ENCODE data around the gene DRD2. TPM values are rescaled to one million over a fixed set of nuclear protein-coding genes. Genes with fewer than 3 reads are reported as not detected.

Gene DRD2
- total RNA-seq, 2 experiments from 2014 or later: not detected

DNA sequence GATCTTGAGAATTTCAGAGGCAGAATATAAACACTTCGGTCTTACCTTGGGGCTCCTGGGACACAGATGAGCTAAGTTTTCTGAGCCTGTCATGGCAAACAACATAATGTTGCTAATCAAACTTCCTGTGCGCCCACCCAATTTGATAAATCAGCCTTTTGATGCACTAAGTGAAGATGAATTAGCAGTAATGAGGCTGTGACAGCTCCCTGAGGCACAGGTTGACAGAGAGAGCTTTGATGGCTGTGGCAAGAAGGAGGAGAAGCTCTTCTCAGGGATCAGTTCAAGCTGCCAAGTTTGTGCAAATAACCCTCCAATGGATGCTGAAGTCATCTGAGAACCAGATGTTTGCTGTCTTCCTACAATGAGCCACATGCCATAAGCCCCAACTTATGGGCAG is 34.4 kb downstream of the DRD2 start:
- no peak overlapping the region for H3K27ac Mint-ChIP-seq
- ChIA-PET CTCF (no interaction called here), POLR2A (no interaction called here)
- H3K4me3 Mint-ChIP-seq: no peak overlapping the region
- H3K4me1 Mint-ChIP-seq (ENCODE audit: low read depth): no peaks in the 10 kb centered on the region
- H3K36me3 Mint-ChIP-seq (ENCODE audit: low read depth): no peaks in the 10 kb centered on the region
- TF ChIP-seq CTCF (IDR thresholded peaks at IDR 0.05): no peak
- no peaks in the 10 kb centered on the region for H3K9me3 Mint-ChIP-seq
- intact Hi-C loops (cut with micrococcal nuclease): no loop called here
- ATAC-seq (no peak), DNase-seq (no peak)
- peaks cover 8% of the 10 kb centered on the region for H3K27me3 Mint-ChIP-seq

- ATAC-seq (no peak), DNase-seq (no peak)
- ChIA-PET POLR2A (no interaction called here), CTCF (no interaction called here)
- Mint-ChIP-seq H3K27me3 (no peaks in the 10 kb centered on the region), H3K36me3 (ENCODE audit: low read depth) (no peaks in the 10 kb centered on the region), H3K27ac (no peak overlapping the region), H3K9me3 (no peaks in the 10 kb centered on the region), H3K4me3 (no peak overlapping the region), H3K4me1 (ENCODE audit: low read depth) (no peaks in the 10 kb centered on the region)
- intact Hi-C loops (cut with micrococcal nuclease): no loop called here
- no peak for TF ChIP-seq CTCF (IDR thresholded peaks at IDR 0.05)
These were observed 38.4 kb downstream of the DRD2 start for GRCh38 chr11:113436672-113437252.

DNA sequence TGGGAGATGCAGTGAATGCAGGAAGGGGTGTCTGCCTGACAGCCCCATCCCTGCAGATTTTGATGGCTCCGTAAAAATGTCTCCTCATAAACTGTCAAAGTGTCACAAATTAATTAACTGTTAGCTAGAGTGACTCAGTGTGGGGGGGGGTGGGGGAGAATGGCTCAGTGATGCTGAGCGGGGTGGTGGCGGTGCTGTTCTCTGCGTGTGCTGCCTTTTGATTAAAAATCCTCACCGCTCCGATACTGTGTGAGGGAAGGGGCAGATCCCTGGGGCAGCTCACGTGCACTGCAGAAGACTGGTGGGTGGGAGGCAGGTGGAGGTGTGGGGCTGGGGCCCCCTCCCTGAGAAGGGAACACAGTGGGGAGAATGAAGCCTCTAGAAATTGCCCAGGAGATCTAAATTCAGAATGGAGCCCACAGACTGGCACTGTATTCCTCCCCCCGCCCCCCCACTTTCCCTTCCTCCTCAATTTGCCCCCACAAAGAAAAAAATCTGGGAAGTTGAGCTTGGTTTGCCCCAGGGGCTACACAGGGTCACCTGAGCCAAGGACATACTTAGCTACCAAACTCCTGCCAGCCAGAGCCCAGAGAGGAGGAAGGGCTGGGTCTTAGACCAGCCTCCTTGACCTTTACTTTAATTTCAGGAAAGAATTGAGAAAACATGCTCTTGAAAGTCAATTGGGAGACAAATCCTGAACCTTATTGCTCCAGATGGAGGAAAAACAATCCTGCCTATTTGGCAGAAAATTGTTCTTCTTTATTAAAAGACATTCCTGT is 39.8 kb downstream of the DRD2 start:
- intact Hi-C loops (cut with micrococcal nuclease): no loop called here
- H3K36me3 Mint-ChIP-seq (ENCODE audit: low read depth): no peaks in the 10 kb centered on the region
- H3K27ac Mint-ChIP-seq: no peak overlapping the region
- POLR2A ChIA-PET: no interaction called here
- no peaks in the 10 kb centered on the region for H3K27me3 Mint-ChIP-seq
- no peaks in the 10 kb centered on the region for H3K4me1 Mint-ChIP-seq (ENCODE audit: low read depth)
- no peak for ATAC-seq
- no peak for DNase-seq
- no peak overlapping the region for H3K4me3 Mint-ChIP-seq
- CTCF ChIA-PET: no interaction called here
- TF ChIP-seq CTCF (IDR thresholded peaks at IDR 0.05): no peak
- H3K9me3 Mint-ChIP-seq: no peaks in the 10 kb centered on the region

DNA sequence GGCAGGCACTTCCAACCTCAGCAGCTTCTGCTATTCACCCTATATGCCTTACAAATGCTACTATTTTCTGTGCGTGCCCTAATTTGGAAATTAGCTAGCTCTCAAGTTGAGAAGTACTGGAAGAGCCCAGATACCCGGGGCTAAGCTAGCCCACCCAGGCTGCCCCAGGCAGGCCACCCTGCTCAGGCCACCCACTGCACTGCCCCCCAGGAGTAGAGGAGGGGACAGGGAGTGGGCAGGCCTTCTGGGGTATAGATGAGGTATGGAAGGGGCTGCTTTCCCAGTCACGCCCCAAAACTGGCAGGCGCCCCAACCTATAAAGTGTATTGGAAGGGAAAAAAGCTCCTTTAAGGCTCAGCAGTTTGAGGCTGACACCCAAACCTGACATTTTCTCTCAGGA is 43.5 kb downstream of the DRD2 start:
- H3K27me3 Mint-ChIP-seq: no peaks in the 10 kb centered on the region
- ATAC-seq (no peak), DNase-seq (no peak)
- H3K27ac Mint-ChIP-seq: no peak overlapping the region
- H3K9me3 Mint-ChIP-seq: no peaks in the 10 kb centered on the region
- H3K36me3 Mint-ChIP-seq (ENCODE audit: low read depth): no peaks in the 10 kb centered on the region
- no peaks in the 10 kb centered on the region for H3K4me1 Mint-ChIP-seq (ENCODE audit: low read depth)
- H3K4me3 Mint-ChIP-seq: no peak overlapping the region
- ChIA-PET POLR2A (interaction anchor here (0.7 kb wide), 1 partner anchor 160 kb away, joined by 3 read pairs; no protein-coding TSS in a partner anchor), CTCF (no interaction called here)
- TF ChIP-seq CTCF (IDR thresholded peaks at IDR 0.05): no peak
- intact Hi-C loops (cut with micrococcal nuclease): no loop called here

DNA sequence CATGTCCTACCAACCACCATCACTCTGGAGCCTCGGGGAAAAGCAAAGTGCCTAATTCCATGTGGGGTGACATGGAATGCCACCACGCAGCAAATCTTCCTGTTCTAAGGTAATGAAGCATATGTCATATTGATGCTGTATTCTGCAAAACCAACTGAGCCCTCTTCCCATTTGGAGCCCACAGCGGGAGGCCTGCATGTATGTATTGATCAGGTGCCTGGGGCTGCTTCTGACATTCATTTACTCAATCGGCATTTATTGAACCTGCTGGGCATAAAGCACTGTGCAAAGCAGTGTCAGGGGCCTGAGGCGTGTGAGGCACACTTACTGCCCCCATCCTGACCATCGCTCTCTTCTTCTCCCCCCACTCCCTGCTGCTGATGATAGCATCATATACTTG is 48.5 kb downstream of the DRD2 start:
- ATAC-seq: no peak
- Mint-ChIP-seq H3K27ac (no peak overlapping the region), H3K4me3 (no peak overlapping the region), H3K36me3 (ENCODE audit: low read depth) (no peaks in the 10 kb centered on the region), H3K27me3 (no peaks in the 10 kb centered on the region), H3K4me1 (ENCODE audit: low read depth) (no peaks in the 10 kb centered on the region), H3K9me3 (no peaks in the 10 kb centered on the region)
- intact Hi-C loops (cut with micrococcal nuclease): no loop called here
- CTCF ChIA-PET: no interaction called here
- TF ChIP-seq CTCF (IDR thresholded peaks at IDR 0.05): no peak
- no peak for DNase-seq
- POLR2A ChIA-PET: no interaction called here

All from activated CD8-positive, alpha-beta T cell treated with anti-CD3 and anti-CD28 coated beads for 36 hours (primary cell).